GM12892 (cell line): ENCODE results near the gene SNAPIN.

Source experiments
- POLR2A ChIP-seq: IDR thresholded peaks from 2 replicates; pipeline ENCODE4 v1.6.1; 2011; ENCODE audit warnings: low read depth, low read length, control low read depth
- TAF1 ChIP-seq: IDR thresholded peaks from 2 replicates; pipeline ENCODE4 v1.6.1; 2011; ENCODE audit warnings: low read depth, mild to moderate bottlenecking, control low read depth, low read length, borderline replicate concordance

DNA sequence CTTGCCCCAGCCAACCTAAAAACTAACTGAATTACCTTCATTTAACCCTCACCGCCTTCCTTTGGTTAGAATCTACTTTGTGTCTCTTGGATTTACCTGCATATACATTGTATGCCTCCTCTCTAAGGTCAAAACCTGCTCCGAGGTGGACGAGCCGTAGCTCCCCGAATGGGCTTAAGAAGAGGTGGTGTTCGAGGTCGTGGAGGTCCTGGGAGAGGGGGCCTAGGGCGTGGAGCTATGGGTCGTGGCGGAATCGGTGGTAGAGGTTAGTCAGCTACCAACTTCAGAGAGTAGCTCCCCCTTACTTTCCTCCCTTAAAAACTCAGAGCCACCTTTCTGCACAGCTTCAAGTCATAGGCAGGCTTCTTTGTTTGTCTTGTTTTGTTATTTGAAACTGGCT, 15.4 kb upstream of the SNAPIN start:
- TF ChIP-seq POLR2A (no peak), TAF1 (no peak)
